Lower leg skin (tissue), 3 donors: ENCODE data around the gene KDM1A.
"Not testable (repeated sequence)": the region's sequence is repeated elsewhere in the genome, so short reads cannot be mapped to it uniquely, and the experiment has no call there.

Source experiments
- POLR2A ChIP-seq, 2 donors: fragments of 450-650 bp; IDR thresholded peaks; one replicate each; pipeline ENCODE4 v1.6.1; 2016 to 2017; ENCODE audit warnings: antibody characterized with exemption in 2 of 2, mild to moderate bottlenecking in 1 of 2, moderate library complexity in 1 of 2
- TF ChIP-seq, protein P1 (sequence below), 3 donors: fragments of 450-650 bp; IDR thresholded peaks; one replicate each; pipeline ENCODE4 v1.5.1; 2016; ENCODE audit warnings: antibody characterized with exemption in 3 of 3, mild to moderate bottlenecking in 3 of 3, moderate library complexity in 2 of 3

- TF ChIP-seq, protein P1, sequence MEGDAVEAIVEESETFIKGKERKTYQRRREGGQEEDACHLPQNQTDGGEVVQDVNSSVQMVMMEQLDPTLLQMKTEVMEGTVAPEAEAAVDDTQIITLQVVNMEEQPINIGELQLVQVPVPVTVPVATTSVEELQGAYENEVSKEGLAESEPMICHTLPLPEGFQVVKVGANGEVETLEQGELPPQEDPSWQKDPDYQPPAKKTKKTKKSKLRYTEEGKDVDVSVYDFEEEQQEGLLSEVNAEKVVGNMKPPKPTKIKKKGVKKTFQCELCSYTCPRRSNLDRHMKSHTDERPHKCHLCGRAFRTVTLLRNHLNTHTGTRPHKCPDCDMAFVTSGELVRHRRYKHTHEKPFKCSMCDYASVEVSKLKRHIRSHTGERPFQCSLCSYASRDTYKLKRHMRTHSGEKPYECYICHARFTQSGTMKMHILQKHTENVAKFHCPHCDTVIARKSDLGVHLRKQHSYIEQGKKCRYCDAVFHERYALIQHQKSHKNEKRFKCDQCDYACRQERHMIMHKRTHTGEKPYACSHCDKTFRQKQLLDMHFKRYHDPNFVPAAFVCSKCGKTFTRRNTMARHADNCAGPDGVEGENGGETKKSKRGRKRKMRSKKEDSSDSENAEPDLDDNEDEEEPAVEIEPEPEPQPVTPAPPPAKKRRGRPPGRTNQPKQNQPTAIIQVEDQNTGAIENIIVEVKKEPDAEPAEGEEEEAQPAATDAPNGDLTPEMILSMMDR (IDR thresholded peaks at IDR 0.05), result not testable (repeated sequence)
- not testable (repeated sequence) for TF ChIP-seq POLR2A (IDR thresholded peaks at IDR 0.05)
These were observed 38.8 kb upstream of the KDM1A start for GRCh38 chr1:22980471-22980790.
